DND-41 (cell line): ENCODE results near the gene LMF1.

Experiments
- ATAC-seq: fragments of 200-7000 bp; cut with Tn5 transposase; 3 replicates; pipeline ENCODE4 v1.9.1; 2021; ENCODE audit warnings: low read depth; ENCODE audit not compliant: insufficient read depth
- DNase-seq: peaks from one replicate; pipeline ENCODE4 v3.0.0-alpha.2; 2020
- H2AFZ ChIP-seq: 2 replicates; pipeline ENCODE4 v1.6.0; 2012; ENCODE audit warnings: low read depth, low read length
- H3K27ac ChIP-seq: 2 replicates; pipeline ENCODE4 v1.5.1; 2012; ENCODE audit warnings: low read length, inconsistent platforms
- H3K27me3 ChIP-seq: fragments of 200-600 bp; sonication (generic); 2 replicates; pipeline ENCODE4 v1.6.0; 2012; ENCODE audit warnings: low read length, mild to moderate bottlenecking, inconsistent platforms; ENCODE audit not compliant: insufficient read depth, poor library complexity
- H3K36me3 ChIP-seq: 2 replicates; pipeline ENCODE4 v1.5.1; 2012; ENCODE audit warnings: low read length, inconsistent platforms; ENCODE audit not compliant: insufficient read depth
- H3K4me1 ChIP-seq: 2 replicates; pipeline ENCODE4 v1.5.1; 2012; ENCODE audit warnings: mild to moderate bottlenecking, low read length; ENCODE audit not compliant: insufficient read depth
- H3K4me2 ChIP-seq: 2 replicates; pipeline ENCODE4 v1.6.0; 2012; ENCODE audit warnings: mild to moderate bottlenecking, moderate library complexity, low read length, inconsistent platforms; ENCODE audit not compliant: insufficient read depth
- H3K4me3 ChIP-seq, 2 experiments: fragments of 200-600 bp in 1 of 2; shearing (Covaris generic) in 1 of 2; 2 replicates each; pipeline ENCODE4 v1.5.1; 2012 to 2016; ENCODE audit warnings: inconsistent platforms in 2 of 2, low read length in 2 of 2, mild to moderate bottlenecking in 2 of 2, low read depth in 1 of 2, moderate library complexity in 1 of 2
- H3K79me2 ChIP-seq: 2 replicates; pipeline ENCODE4 v1.6.0; 2012; ENCODE audit warnings: low read length, inconsistent platforms; ENCODE audit not compliant: insufficient read depth
- H3K9ac ChIP-seq: 2 replicates; pipeline ENCODE4 v1.6.0; 2012; ENCODE audit warnings: low read depth, mild to moderate bottlenecking, inconsistent platforms, low read length, moderate library complexity
- H3K9me3 ChIP-seq: 2 replicates; pipeline ENCODE4 v1.5.1; 2012; ENCODE audit warnings: low read length, moderate library complexity, mild to moderate bottlenecking, inconsistent platforms; ENCODE audit not compliant: insufficient read depth, severe bottlenecking
- H4K20me1 ChIP-seq: 2 replicates; pipeline ENCODE4 v1.6.0; 2012; ENCODE audit warnings: low read length; ENCODE audit not compliant: insufficient read depth
- EZH2 ChIP-seq: IDR thresholded peaks from 3 replicates; pipeline ENCODE4 v1.6.1; 2012; ENCODE audit warnings: borderline replicate concordance, low read depth, mild to moderate bottlenecking, moderate library complexity, low read length, inconsistent platforms; ENCODE audit not compliant: severe bottlenecking
- TF ChIP-seq, protein P1 (sequence below): IDR thresholded peaks from 2 replicates; pipeline ENCODE4 v1.5.1; 2012; ENCODE audit warnings: borderline replicate concordance, low read length, moderate library complexity, mild to moderate bottlenecking; ENCODE audit not compliant: poor library complexity, severe bottlenecking; ENCODE audit errors: extremely low read depth

The LMF1 gene

DNA sequence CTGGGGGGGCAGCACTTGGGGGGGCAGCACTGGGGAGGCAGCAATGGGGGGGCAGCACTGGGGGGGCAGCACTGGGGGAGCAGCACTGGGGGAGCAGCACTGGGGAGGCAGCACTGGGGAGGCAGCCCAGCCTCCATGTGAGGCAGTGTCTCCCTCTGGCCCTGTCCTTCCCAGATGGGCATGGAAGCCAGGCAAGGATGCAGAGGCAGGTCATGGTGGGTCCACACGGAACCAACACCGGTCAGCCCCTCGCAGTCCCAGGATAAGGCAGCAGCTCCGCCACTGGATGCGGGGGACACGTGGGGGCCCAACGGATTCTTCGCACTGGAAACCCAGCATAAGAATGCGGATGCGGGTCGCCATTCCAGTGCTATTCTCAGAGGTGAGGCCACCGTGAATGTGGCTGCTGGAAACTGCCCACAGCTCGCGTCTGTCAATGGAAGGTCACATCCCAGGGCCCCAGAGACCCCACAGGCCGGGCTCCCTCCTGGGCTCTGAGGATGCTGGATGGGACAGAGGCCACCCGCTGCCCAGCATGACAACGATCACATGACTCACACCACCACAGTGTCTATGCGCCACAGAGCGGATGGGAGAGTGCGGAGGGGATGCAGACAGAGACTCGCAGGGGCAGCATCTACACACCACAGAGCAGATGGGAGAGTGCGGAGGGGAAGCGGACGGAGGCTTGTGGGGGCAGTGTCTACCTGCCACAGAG is 59.0 kb downstream of the LMF1 start:
- Histone ChIP-seq H3K27ac (no peak overlapping the region), H3K9me3 (peaks cover 7% of the 10 kb centered on the region), H3K4me1 (no peaks in the 10 kb centered on the region)

DNA sequence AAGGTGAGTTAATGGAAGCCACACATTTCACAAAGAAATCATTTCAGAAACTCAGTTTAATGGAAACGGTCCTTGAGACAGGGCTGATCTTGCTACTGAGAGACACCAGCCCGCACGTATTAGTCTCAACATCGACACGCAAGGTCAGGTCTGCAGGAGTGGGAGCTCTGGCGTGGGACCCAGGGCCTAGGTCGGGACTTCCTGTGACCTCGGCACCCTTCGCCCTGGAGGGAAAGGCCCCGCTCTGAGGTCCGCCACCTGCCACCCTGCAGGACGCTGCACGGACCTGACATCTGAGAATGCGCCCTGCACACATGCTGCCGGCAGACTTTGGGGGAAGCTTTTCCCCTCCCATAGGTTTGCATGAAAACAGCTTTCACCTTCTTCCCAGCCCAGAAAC is 59.7 kb downstream of the LMF1 start:
- no peak for ATAC-seq
- H3K27ac ChIP-seq, result no peak overlapping the region
- no peaks in the 10 kb centered on the region for H3K27me3 ChIP-seq
- TF ChIP-seq, protein P1, sequence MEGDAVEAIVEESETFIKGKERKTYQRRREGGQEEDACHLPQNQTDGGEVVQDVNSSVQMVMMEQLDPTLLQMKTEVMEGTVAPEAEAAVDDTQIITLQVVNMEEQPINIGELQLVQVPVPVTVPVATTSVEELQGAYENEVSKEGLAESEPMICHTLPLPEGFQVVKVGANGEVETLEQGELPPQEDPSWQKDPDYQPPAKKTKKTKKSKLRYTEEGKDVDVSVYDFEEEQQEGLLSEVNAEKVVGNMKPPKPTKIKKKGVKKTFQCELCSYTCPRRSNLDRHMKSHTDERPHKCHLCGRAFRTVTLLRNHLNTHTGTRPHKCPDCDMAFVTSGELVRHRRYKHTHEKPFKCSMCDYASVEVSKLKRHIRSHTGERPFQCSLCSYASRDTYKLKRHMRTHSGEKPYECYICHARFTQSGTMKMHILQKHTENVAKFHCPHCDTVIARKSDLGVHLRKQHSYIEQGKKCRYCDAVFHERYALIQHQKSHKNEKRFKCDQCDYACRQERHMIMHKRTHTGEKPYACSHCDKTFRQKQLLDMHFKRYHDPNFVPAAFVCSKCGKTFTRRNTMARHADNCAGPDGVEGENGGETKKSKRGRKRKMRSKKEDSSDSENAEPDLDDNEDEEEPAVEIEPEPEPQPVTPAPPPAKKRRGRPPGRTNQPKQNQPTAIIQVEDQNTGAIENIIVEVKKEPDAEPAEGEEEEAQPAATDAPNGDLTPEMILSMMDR, result no peak
- no peak for TF ChIP-seq EZH2
- H3K36me3 ChIP-seq, result peaks cover 32% of the 10 kb centered on the region
- no peak overlapping the region for H3K4me3 ChIP-seq
- H3K9me3 ChIP-seq, result peaks cover 10% of the 10 kb centered on the region
- no peak overlapping the region for H3K4me2 ChIP-seq
- DNase-seq, result no peak
- H3K79me2 ChIP-seq, result no peaks in the 10 kb centered on the region
- no peak overlapping the region for H3K9ac ChIP-seq
- H2AFZ ChIP-seq, result no peak overlapping the region
- peaks cover 3% of the 10 kb centered on the region; the same call in 1 of the 2 replicates for H4K20me1 ChIP-seq
- H3K4me1 ChIP-seq, result no peaks in the 10 kb centered on the region

More for the DNA sequence above, 59.0 kb downstream of the LMF1 start:
- no peak overlapping the region for H3K4me2 ChIP-seq
- no peak overlapping the region for H3K9ac ChIP-seq
- no peak overlapping the region for H2AFZ ChIP-seq
- peaks cover 3% of the 10 kb centered on the region; the same call in 1 of the 2 replicates for H4K20me1 ChIP-seq
- DNase-seq (no peak), ATAC-seq (no peak)
- H3K79me2 ChIP-seq, result no peaks in the 10 kb centered on the region
- H3K4me3 ChIP-seq, result no peak overlapping the region
- no peak for TF ChIP-seq EZH2
- TF ChIP-seq, protein P1, result no peak
- peaks cover 28% of the 10 kb centered on the region for H3K36me3 ChIP-seq
- H3K27me3 ChIP-seq, result no peaks in the 10 kb centered on the region

DNA sequence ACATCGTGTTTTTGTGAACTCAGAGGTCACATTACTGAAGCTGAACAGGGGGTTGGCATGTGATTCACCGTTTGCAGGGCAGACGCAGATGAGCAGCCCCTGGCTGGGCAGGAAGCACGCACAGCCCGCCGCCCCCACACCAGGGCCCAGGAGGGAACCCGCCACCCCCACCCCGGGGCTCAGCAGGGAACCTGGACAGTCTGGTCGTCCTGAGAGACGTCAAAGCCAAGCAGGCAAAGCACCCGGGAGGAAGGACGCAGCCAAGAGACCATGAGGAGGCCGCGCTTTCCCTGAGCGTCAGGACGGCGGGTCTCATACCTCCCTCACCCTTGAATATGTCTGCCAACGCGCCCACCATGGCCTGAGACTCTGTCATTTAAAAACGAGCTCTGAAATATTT is 60.6 kb downstream of the LMF1 start:
- Histone ChIP-seq H3K9me3 (peaks cover 11% of the 10 kb centered on the region), H3K4me2 (no peak overlapping the region)

More for the DNA sequence above, 60.6 kb downstream of the LMF1 start:
- H3K27ac ChIP-seq, result no peak overlapping the region
- no peak overlapping the region for H2AFZ ChIP-seq
- H3K79me2 ChIP-seq, result no peaks in the 10 kb centered on the region
- ATAC-seq, result no peak
- H3K27me3 ChIP-seq, result no peaks in the 10 kb centered on the region
- TF ChIP-seq, protein P1, result no peak
- no peak for TF ChIP-seq EZH2
- H4K20me1 ChIP-seq, result peaks cover 3% of the 10 kb centered on the region; the same call in 1 of the 2 replicates
- H3K4me3 ChIP-seq, result no peak overlapping the region
- no peak for DNase-seq
- no peaks in the 10 kb centered on the region for H3K4me1 ChIP-seq
- H3K9ac ChIP-seq, result no peak overlapping the region
- H3K36me3 ChIP-seq, result peaks cover 32% of the 10 kb centered on the region
